ENCODE data around the gene C2orf92.

DNA sequence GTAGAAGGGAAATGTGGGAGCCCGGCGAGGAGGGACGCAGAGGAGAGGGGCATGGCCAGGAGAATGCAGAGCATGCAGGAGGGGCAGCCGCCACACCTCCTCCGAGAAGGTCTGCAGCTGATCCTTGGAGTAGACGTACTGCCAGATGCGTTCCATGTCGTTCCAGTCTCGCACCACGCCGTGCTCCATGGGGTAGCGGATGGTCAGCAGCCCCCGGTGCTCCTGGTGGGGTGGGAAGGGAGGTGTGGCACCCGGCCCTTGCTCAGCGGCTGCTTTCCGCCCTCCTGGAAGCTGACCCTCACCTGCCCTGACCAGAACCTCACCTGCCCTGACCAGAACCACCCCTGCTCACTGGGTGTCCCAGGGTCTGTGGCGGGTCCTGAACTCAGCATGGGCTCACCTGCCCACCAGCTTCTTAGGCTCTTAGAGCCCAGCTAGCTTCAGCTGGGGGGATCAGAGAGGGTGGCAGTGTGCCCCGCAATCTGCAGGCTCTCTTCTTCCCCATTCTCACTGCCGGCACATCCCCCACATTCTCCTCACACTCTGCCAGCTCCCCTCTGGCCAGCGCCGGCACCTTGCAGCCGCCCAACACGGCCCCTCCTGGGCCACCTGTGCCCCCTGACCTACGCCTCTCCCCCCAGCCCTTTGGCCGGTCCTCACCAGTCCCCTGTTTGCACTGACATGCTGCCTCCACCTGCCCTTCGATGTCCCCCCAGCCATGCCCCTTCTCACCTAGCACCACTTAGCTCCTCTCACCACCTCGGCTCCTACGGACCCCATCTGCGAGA is 10.1 kb upstream of the C2orf92 start:
- TF ChIP-seq POLR2AphosphoS5 (IDR thresholded peaks at IDR 0.05; ENCODE audit: borderline replicate concordance, low read depth, low read length) (no peak), EZH2 (IDR thresholded peaks at IDR 0.05) (no peak)

Data from SK-N-MC (cell line).